Activated CD8-positive, alpha-beta memory T cell treated with anti-CD3 and anti-CD28 coated beads, Interleukin-2, amount 10 ng/mL, durations not matched to agents 7 days and 5 days (primary cell): ENCODE measurements around the gene NEK10. TPM values are rescaled to one million over a fixed set of nuclear protein-coding genes. Genes with fewer than 3 reads are reported as not detected.
A peak's percentile ranks its signal among the peaks of the same experiment; 100 is the strongest.
"Not testable (repeated sequence)": the region's sequence is repeated elsewhere in the genome, so short reads cannot be mapped to it uniquely, and the experiment has no call there.

Source experiments
- ATAC-seq: fragments of 150-1000 bp; cut with Tn5 transposase; one replicate; pipeline ENCODE4 v1.10.0; 2021; ENCODE audit warnings: moderate library complexity
- CTCF ChIA-PET: fragments of 350-600 bp; sonication (Branson Sonifier 250); formaldehyde crosslinking; loops from one replicate; lab custom pipeline; 2021; ENCODE audit warnings: antibody characterized with exemption; lab: Charles Lee
- DNase-seq: peaks from one replicate; pipeline ENCODE4 v3.0.0-alpha.2; 2020
- H3K27ac Mint-ChIP-seq: one replicate; pipeline ENCODE4 v1.8.0; 2021; ENCODE audit warnings: mild to moderate bottlenecking, mixed read lengths
- H3K27me3 Mint-ChIP-seq: one replicate; pipeline ENCODE4 v1.8.0; 2021; ENCODE audit warnings: mixed read lengths
- H3K36me3 Mint-ChIP-seq: one replicate; pipeline ENCODE4 v1.8.0; 2021; ENCODE audit warnings: mild to moderate bottlenecking, mixed read lengths
- H3K4me1 Mint-ChIP-seq: one replicate; pipeline ENCODE4 v1.8.0; 2021; ENCODE audit warnings: mixed read lengths
- H3K4me3 Mint-ChIP-seq: one replicate; pipeline ENCODE4 v1.8.0; 2021; ENCODE audit warnings: mild to moderate bottlenecking, moderate library complexity, mixed read lengths
- H3K9me3 Mint-ChIP-seq: one replicate; pipeline ENCODE4 v1.8.0; 2022; ENCODE audit warnings: low read depth, mixed read lengths
- total RNA-seq, 2 experiments: library from RNA; stranded (reverse); gene quantifications; one replicate each; pipeline ENCODE4 v1.2.3, GENCODE V29; 2021

The NEK10 gene
- total RNA-seq, 2 experiments from 2014 or later: 0.70 to 0.73 TPM

- H3K9me3 Mint-ChIP-seq: no peaks in the 10 kb centered on the region
- no peak for DNase-seq
- H3K27me3 Mint-ChIP-seq: no peaks in the 10 kb centered on the region
These were observed 25.0 kb downstream of the NEK10 start for GRCh38 chr3:27344192-27344591.

DNA sequence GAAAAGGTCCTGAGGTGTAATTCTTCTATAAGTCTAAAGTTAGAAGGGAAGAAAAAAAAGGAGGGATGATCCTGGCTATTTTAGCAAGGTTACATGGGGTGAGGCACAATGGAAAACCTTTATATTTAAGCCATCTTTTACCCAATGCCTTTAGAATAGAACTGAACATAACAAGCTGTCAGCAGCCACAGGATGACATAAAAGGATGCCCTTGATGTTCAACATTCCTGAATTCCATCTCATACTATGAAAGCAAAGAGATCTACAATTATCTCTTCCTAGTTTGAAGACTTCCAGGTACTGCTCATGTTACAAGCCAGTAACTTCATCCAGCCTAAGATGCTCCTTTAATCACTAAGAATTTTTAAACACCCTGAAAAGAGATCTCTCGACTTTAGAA, 26.9 kb downstream of the NEK10 start:
- CTCF ChIA-PET: no interaction called here
- ATAC-seq: no peak
- Mint-ChIP-seq H3K27ac (no peak overlapping the region), H3K4me1 (peaks cover 19% of the 10 kb centered on the region), H3K4me3 (no peak overlapping the region), H3K27me3 (no peaks in the 10 kb centered on the region), H3K9me3 (no peaks in the 10 kb centered on the region), H3K36me3 (peaks cover 5% of the 10 kb centered on the region)
- no peak for DNase-seq

More at GRCh38 chr3:27344192-27344591, 25.0 kb downstream of the NEK10 start:
- no peak for ATAC-seq
- H3K36me3 Mint-ChIP-seq: peaks cover 6% of the 10 kb centered on the region
- no peak overlapping the region for H3K27ac Mint-ChIP-seq
- peaks cover 21% of the 10 kb centered on the region for H3K4me1 Mint-ChIP-seq
- H3K4me3 Mint-ChIP-seq: no peak overlapping the region
- CTCF ChIA-PET: interaction anchor here (1.3 to 2.0 kb wide), 3 partner anchors 13 to 30 kb away, joined by 3 to 4 read pairs (median 4); no protein-coding TSS in a partner anchor

- CTCF ChIA-PET: no interaction called here
- DNase-seq (no peak), ATAC-seq (peak; percentile 58)
- H3K4me1 Mint-ChIP-seq: peaks cover 13% of the 10 kb centered on the region
- no peaks in the 10 kb centered on the region for H3K9me3 Mint-ChIP-seq
- no peaks in the 10 kb centered on the region for H3K27me3 Mint-ChIP-seq
- no peak overlapping the region for H3K27ac Mint-ChIP-seq
- H3K36me3 Mint-ChIP-seq: peaks cover 5% of the 10 kb centered on the region
- H3K4me3 Mint-ChIP-seq: no peak overlapping the region
These were observed 28.6 kb downstream of the NEK10 start for GRCh38 chr3:27340534-27340933.

DNA sequence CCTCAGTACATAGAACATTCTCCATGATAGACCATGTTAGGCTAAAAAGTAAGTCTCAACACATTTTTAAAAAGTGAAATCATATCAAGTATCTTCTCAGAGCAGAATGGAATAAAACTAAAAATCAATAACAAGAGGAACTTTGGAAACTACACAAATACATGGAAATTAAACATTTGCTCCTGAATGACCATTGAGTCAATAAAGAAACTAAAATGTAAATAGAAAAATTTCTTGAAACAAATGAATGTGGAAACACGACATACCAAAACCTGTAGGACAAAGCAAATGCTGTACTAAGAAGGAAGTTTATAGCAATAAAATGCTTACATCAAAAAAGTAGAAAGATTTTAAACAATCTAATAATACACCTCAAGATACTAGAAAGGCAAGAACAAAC, 33.6 kb downstream of the NEK10 start:
- Mint-ChIP-seq H3K27me3 (peaks cover 2% of the 10 kb centered on the region), H3K36me3 (no peaks in the 10 kb centered on the region), H3K4me3 (no peak overlapping the region), H3K4me1 (peaks cover 6% of the 10 kb centered on the region), H3K9me3 (no peaks in the 10 kb centered on the region), H3K27ac (no peak overlapping the region)
- ATAC-seq (no peak), DNase-seq (no peak)
- CTCF ChIA-PET: no interaction called here

DNA sequence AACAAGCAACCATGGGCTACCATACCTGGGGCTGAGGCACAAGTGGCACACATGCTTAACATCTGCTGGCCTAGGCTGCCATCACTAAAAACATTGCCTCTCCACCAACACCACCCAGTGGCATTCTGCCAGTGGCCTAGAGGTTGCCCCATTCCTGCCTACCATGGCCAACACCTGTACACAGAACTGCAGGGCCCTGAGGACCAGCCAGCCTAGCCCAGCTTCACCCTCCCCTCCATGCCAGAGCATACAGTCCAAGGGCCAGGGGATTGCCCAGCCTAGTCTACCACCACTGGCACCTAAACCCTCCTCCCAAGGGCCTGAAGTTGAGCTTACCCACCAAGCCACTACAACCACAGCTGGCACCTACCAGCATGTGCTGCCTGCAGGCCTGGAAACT, 35.3 kb downstream of the NEK10 start:
- no peak for DNase-seq
- H3K9me3 Mint-ChIP-seq: peaks cover 2% of the 10 kb centered on the region
- peaks cover 3% of the 10 kb centered on the region for H3K36me3 Mint-ChIP-seq
- CTCF ChIA-PET: no interaction called here
- ATAC-seq: no peak
- peaks cover 2% of the 10 kb centered on the region for H3K27me3 Mint-ChIP-seq
- H3K4me3 Mint-ChIP-seq: no peak overlapping the region
- no peak overlapping the region for H3K27ac Mint-ChIP-seq
- H3K4me1 Mint-ChIP-seq: no peaks in the 10 kb centered on the region

- DNase-seq, H3K4me1 Mint-ChIP-seq, CTCF ChIA-PET, H3K36me3 Mint-ChIP-seq, ATAC-seq, H3K27ac Mint-ChIP-seq, H3K9me3 Mint-ChIP-seq, H3K27me3 Mint-ChIP-seq, H3K4me3 Mint-ChIP-seq: not testable (repeated sequence)
These were observed 40.0 kb downstream of the NEK10 start for GRCh38 chr3:27328982-27329762.

GRCh38 chr3:27326629-27327545, 42.3 kb downstream of the NEK10 start:
- ATAC-seq (no peak), DNase-seq (no peak)
- Mint-ChIP-seq H3K27me3 (no peaks in the 10 kb centered on the region), H3K27ac (no peak overlapping the region), H3K9me3 (peaks cover 5% of the 10 kb centered on the region), H3K36me3 (peaks cover 7% of the 10 kb centered on the region), H3K4me3 (no peak overlapping the region), H3K4me1 (peaks cover 5% of the 10 kb centered on the region)
- CTCF ChIA-PET: no interaction called here

DNA sequence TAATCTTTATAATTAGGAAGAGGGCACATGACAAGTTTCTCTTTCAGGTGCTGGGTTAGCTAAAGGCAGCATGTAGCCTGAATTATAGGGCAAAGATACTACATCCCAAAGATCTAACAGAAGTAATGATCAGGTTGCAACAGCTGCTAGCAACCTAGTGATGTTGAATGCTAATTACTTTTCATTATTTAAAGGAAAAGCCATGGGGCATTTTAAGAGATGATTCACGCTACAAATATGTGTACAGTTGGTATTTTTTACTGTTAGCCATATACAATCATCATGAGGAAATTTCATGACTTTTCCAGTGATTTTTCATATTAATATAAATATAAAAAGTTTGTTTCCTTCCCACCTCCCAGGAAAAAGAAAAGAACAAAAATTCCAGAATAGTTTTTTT, 43.0 kb downstream of the NEK10 start:
- ATAC-seq (no peak), DNase-seq (no peak)
- Mint-ChIP-seq H3K36me3 (peaks cover 7% of the 10 kb centered on the region), H3K27ac (no peak overlapping the region), H3K4me3 (no peak overlapping the region), H3K27me3 (no peaks in the 10 kb centered on the region), H3K4me1 (peaks cover 5% of the 10 kb centered on the region), H3K9me3 (peaks cover 5% of the 10 kb centered on the region)
- CTCF ChIA-PET: no interaction called here

DNA sequence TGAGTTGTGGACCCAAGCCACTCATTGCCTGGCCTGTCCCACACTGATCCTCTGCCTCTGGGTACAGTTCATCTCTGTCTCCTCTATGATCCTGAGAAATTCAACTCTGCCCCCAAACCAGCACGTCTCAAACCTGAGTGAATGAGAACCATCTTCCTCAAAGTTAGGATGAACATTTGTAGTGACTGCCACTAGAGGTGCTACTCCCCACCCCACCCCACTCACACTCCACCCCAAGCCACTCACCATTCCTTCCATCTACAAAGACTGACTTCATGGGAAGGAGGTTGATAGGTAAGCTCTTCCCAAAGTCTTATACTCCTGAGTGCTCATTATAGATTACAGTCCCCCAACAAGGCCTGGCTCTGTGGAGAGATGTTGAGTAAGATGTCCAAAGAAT, 43.8 kb downstream of the NEK10 start:
- H3K4me3 Mint-ChIP-seq: no peak overlapping the region
- peaks cover 5% of the 10 kb centered on the region for H3K9me3 Mint-ChIP-seq
- CTCF ChIA-PET: no interaction called here
- H3K4me1 Mint-ChIP-seq: peaks cover 5% of the 10 kb centered on the region
- no peak overlapping the region for H3K27ac Mint-ChIP-seq
- ATAC-seq: no peak
- H3K27me3 Mint-ChIP-seq: no peaks in the 10 kb centered on the region
- peaks cover 7% of the 10 kb centered on the region for H3K36me3 Mint-ChIP-seq
- DNase-seq: no peak

DNA sequence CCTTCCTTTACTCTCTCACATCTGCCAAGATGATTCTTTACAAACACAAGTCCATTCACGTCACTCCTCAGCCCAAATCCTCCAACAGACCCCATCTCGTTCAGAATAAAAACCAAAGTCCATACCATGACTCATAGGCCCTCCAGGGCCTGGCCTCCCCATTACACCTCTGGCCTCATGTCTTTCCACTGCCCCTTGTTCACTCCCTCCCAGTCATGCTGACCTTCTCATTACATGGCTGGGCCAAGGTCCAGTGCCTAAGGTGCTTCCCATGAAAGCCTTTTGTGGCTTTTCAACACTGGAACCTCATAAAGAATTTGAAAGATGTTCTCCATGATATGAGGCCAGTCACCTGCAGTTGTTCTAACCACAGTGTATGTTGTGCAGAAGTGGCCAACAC, 44.5 kb downstream of the NEK10 start:
- H3K27me3 Mint-ChIP-seq: no peaks in the 10 kb centered on the region
- DNase-seq (no peak), ATAC-seq (no peak)
- peaks cover 7% of the 10 kb centered on the region for H3K36me3 Mint-ChIP-seq
- CTCF ChIA-PET: no interaction called here
- peaks cover 5% of the 10 kb centered on the region for H3K4me1 Mint-ChIP-seq
- no peak overlapping the region for H3K4me3 Mint-ChIP-seq
- H3K27ac Mint-ChIP-seq: no peak overlapping the region
- peaks cover 5% of the 10 kb centered on the region for H3K9me3 Mint-ChIP-seq

DNA sequence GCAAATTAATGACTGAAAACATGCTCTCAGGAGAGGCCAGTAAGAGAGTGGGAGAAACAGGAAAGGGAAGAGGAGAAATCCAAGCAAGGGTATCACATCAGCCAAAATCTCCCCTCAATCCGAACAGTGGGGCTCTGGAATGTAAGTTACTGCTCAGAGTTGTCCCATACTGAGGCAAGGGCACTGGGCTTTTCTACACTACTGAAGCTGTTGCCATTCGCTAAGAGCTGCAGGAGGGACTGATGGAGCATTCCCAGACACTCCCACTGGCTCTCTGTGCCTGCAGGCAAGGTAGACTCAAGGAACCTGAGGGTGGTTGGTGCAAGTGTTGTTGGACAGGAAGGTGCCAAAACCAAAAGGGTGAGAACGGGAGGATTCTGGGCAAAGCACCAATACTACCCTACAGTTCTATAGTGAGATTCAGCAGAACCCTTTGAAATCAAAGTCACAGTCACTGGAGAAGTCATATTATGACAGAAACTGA, 46.1 kb downstream of the NEK10 start:
- no peak overlapping the region for H3K27ac Mint-ChIP-seq
- H3K36me3 Mint-ChIP-seq: no peaks in the 10 kb centered on the region
- no peak for DNase-seq
- no peak for ATAC-seq
- H3K9me3 Mint-ChIP-seq: no peaks in the 10 kb centered on the region
- no peaks in the 10 kb centered on the region for H3K27me3 Mint-ChIP-seq
- H3K4me3 Mint-ChIP-seq: no peak overlapping the region
- peaks cover 5% of the 10 kb centered on the region for H3K4me1 Mint-ChIP-seq
- CTCF ChIA-PET: no interaction called here

- Mint-ChIP-seq H3K9me3 (no peaks in the 10 kb centered on the region), H3K36me3 (no peaks in the 10 kb centered on the region), H3K27me3 (no peaks in the 10 kb centered on the region), H3K4me1 (peaks cover 5% of the 10 kb centered on the region), H3K4me3 (no peak overlapping the region), H3K27ac (no peak overlapping the region)
- ATAC-seq (no peak), DNase-seq (no peak)
- CTCF ChIA-PET: interaction anchor here (1.5 kb wide), 1 partner anchor 9 kb away, joined by 4 read pairs; no protein-coding TSS in a partner anchor
These were observed 46.5 kb downstream of the NEK10 start for GRCh38 chr3:27322634-27323033.

- CTCF ChIA-PET: interaction anchor here (2.5 kb wide), 1 partner anchor 361 kb away, joined by 6 read pairs; no protein-coding TSS in a partner anchor
- no peaks in the 10 kb centered on the region for H3K9me3 Mint-ChIP-seq
These were observed 49.2 kb downstream of the NEK10 start for GRCh38 chr3:27319847-27320526.

More at GRCh38 chr3:27319847-27320526, 49.2 kb downstream of the NEK10 start:
- Mint-ChIP-seq H3K27ac (no peak overlapping the region), H3K27me3 (no peaks in the 10 kb centered on the region), H3K4me3 (no peak overlapping the region), H3K4me1 (peaks cover 5% of the 10 kb centered on the region), H3K36me3 (no peaks in the 10 kb centered on the region)
- DNase-seq: no peak
- ATAC-seq: no peak
